Prostate gland (tissue), 2 donors: Measurements from ENCODE around the gene NHLRC2. TPM values are rescaled to one million over a fixed set of nuclear protein-coding genes. Genes with fewer than 3 reads are reported as not detected.
A peak's percentile ranks its signal among the peaks of the same experiment; 100 is the strongest.

Experiments used
- DNase-seq: peaks from one replicate; pipeline ENCODE4 v3.0.0-alpha.2; 2019; ENCODE audit warnings: low spot score
- H3K27ac ChIP-seq, 2 donors: fragments of 200-600 bp; sonication (generic); 2 replicates each; pipeline ENCODE4 v1.5.1; 2017 to 2019
- H3K27me3 ChIP-seq: fragments of 200-600 bp; sonication (generic); replicated peaks from 2 replicates; pipeline ENCODE4 v1.5.1; 2019; ENCODE audit not compliant: insufficient read depth
- H3K36me3 ChIP-seq, 2 donors: fragments of 200-600 bp; sonication (generic); 1 replicate in 1 of 2; 2 replicates in 1 of 2; pipeline versions ENCODE4 v1.5.1 to v1.8.1; 2017 to 2019
- H3K4me1 ChIP-seq: fragments of 200-600 bp; sonication (generic); replicated peaks from 2 replicates; pipeline ENCODE4 v1.5.1; 2019
- H3K4me3 ChIP-seq, 2 donors: fragments of 200-600 bp; sonication (generic); 2 replicates each; pipeline ENCODE4 v1.5.1; 2017 to 2019
- H3K9me3 ChIP-seq: fragments of 200-600 bp; sonication (generic); 2 replicates; pipeline ENCODE4 v1.5.1; 2017
- POLR2A ChIP-seq: fragments of 450-650 bp; IDR thresholded peaks from one replicate; pipeline ENCODE4 v1.6.1; 2016; ENCODE audit warnings: antibody characterized with exemption, mild to moderate bottlenecking
- POLR2AphosphoS5 ChIP-seq: sonication (generic); formaldehyde crosslinking; IDR thresholded peaks from one replicate; pipeline ENCODE4 v1.6.1; 2017; ENCODE audit warnings: antibody characterized with exemption
- WGBS: methylation state at CpG from one replicate; pipeline ENCODE4 v1.1.5; 2018; 5-methylcytosine and 5-hydroxymethylcytosine counted together
- intact Hi-C: fragments of 100-400 bp; cut with DNase I; formaldehyde crosslinking; loops from one replicate; pipeline ENCODE4 v1.14.2; 2022
- total RNA-seq, 2 donors: library from RNA; depleted of rRNA; stranded (reverse); fragments of >200 nt; gene quantifications; one replicate each; pipeline ENCODE4 v1.1.0, GENCODE V29; 2016
- TF ChIP-seq, protein P1 (sequence below), 4 experiments: fragments of 200-600 bp in 2 of 4; fragments of 450-650 bp in 2 of 4; sonication (generic) in 2 of 4; IDR thresholded peaks; 1 replicate in 3 of 4; 2 replicates in 1 of 4; pipeline ENCODE4 v1.5.1; 2016 to 2019; ENCODE audit warnings: antibody characterized with exemption in 4 of 4, mild to moderate bottlenecking in 2 of 4, moderate library complexity in 2 of 4

The NHLRC2 gene
- total RNA-seq, 2 donors from 2014 or later: 49.4 to 89.5 TPM

GRCh38 chr10:113930482-113931057 is 76.1 kb downstream of the NHLRC2 start:
- TF ChIP-seq, protein P1, sequence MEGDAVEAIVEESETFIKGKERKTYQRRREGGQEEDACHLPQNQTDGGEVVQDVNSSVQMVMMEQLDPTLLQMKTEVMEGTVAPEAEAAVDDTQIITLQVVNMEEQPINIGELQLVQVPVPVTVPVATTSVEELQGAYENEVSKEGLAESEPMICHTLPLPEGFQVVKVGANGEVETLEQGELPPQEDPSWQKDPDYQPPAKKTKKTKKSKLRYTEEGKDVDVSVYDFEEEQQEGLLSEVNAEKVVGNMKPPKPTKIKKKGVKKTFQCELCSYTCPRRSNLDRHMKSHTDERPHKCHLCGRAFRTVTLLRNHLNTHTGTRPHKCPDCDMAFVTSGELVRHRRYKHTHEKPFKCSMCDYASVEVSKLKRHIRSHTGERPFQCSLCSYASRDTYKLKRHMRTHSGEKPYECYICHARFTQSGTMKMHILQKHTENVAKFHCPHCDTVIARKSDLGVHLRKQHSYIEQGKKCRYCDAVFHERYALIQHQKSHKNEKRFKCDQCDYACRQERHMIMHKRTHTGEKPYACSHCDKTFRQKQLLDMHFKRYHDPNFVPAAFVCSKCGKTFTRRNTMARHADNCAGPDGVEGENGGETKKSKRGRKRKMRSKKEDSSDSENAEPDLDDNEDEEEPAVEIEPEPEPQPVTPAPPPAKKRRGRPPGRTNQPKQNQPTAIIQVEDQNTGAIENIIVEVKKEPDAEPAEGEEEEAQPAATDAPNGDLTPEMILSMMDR (IDR thresholded peaks at IDR 0.05): no peak
- no peak for TF ChIP-seq POLR2A
- no peak for TF ChIP-seq POLR2AphosphoS5

DNA sequence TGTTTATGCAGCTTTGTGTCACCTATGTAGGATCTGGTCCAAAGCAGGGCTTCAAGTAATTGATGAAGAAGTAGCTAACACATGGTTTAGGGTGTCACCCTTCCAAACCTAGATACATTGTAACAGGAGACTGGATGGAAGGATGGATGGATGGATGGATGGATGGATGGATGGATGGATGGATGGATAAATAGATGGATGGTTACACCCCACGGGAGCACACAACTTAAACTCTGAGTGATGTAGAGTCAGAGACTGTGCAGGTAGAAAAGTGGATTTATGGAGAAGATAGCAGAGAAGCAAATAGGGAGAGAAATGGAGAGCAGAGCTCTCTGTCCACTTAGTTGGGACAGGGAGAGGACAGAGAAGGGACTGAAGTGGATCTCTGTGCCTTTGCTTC is 78.4 kb downstream of the NHLRC2 start:
- no peaks in the 10 kb centered on the region for H3K36me3 ChIP-seq
- H3K4me3 ChIP-seq: no peak overlapping the region
- no peak overlapping the region for H3K27ac ChIP-seq
- WGBS: 91% methylated on average over 1 of the region's 1 CpG
- no peak for DNase-seq
- no peaks in the 10 kb centered on the region for H3K4me1 ChIP-seq
- intact Hi-C loops: no loop called here
- H3K9me3 ChIP-seq: no peaks in the 10 kb centered on the region
- TF ChIP-seq POLR2A (no peak), POLR2AphosphoS5 (no peak)
- TF ChIP-seq, protein P1 (IDR thresholded peaks at IDR 0.05): no peak
- H3K27me3 ChIP-seq: no peaks in the 10 kb centered on the region

More at GRCh38 chr10:113930482-113931057, 76.1 kb downstream of the NHLRC2 start:
- no peaks in the 10 kb centered on the region for H3K4me1 ChIP-seq
- intact Hi-C loops: no loop called here
- H3K9me3 ChIP-seq: no peaks in the 10 kb centered on the region
- no peaks in the 10 kb centered on the region for H3K27me3 ChIP-seq
- no peaks in the 10 kb centered on the region for H3K36me3 ChIP-seq
- no peak for DNase-seq
- no peak overlapping the region for H3K4me3 ChIP-seq
- WGBS: 70% methylated on average over 3 of the region's 3 CpGs
- H3K27ac ChIP-seq: no peak overlapping the region

DNA sequence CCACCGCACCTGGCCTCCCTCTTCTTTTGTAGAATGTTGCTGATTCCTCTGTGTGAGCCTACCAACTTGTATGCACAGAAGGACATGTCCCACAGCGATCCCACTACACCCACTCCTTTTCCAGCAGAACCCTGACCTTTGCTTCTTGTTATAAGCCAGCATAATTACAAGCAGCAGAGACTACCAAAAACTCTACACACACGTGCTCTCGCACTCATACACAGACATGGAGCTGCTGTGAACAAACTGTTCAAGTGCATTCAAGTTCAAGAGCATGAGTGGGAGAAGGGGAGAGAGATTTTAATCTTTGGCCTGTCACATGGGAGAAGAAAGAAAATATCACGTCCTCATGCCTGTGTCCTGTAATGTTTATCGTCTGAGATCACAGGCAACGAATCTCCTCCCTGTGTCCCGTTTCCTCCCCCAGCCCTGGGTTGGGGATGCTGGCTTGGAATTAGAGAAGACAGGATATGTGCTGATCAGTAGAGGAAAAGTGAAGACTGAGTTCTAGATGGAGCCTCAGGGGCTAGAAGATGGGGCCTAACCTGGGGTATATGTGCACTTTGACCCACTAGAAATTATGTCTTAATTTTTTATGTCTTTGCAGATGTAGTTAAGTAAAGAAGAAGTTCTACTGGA is 79.6 kb downstream of the NHLRC2 start:
- intact Hi-C loops: no loop called here
- TF ChIP-seq POLR2AphosphoS5: peak; percentile 42
- TF ChIP-seq, protein P1 (IDR thresholded peaks at IDR 0.05): no peak
- 58% methylated on average over 8 of the region's 8 CpGs for WGBS

DNA sequence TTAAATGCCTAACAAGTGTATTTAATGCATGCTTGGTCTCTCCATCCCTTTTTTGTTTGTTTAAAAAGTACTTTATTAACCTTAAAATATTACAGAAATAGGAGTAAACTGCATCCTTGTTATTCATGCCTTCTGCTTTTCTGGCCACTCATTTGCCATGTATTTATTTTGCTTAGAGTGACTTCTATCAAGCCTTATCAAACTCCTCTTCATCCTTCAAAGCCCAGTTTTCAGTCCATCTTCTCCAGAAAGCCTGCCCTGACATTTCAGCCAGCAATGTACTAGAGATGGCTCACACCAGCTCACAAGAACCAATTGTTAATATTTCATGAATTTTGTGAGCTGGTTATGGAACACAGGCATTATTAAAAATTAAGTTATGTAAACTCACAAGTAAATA is 82.8 kb downstream of the NHLRC2 start:
- Histone ChIP-seq H3K4me1 (no peaks in the 10 kb centered on the region), H3K9me3 (no peaks in the 10 kb centered on the region), H3K4me3 (no peak overlapping the region), H3K36me3 (no peaks in the 10 kb centered on the region), H3K27me3 (no peaks in the 10 kb centered on the region), H3K27ac (no peak overlapping the region)
- no peak for DNase-seq
- TF ChIP-seq, protein P1 (IDR thresholded peaks at IDR 0.05): no peak
- TF ChIP-seq POLR2AphosphoS5: no peak
- no peak for TF ChIP-seq POLR2A
- intact Hi-C loops: no loop called here

More for the DNA sequence above, 79.6 kb downstream of the NHLRC2 start:
- Histone ChIP-seq H3K9me3 (no peaks in the 10 kb centered on the region), H3K4me1 (no peaks in the 10 kb centered on the region), H3K4me3 (no peak overlapping the region), H3K27me3 (no peaks in the 10 kb centered on the region), H3K27ac (peak overlapping the region in 1 of 2 donors; percentile 28), H3K36me3 (no peaks in the 10 kb centered on the region)
- DNase-seq: no peak

GRCh38 chr10:113937756-113938155 is 83.3 kb downstream of the NHLRC2 start:
- no peak for DNase-seq
- intact Hi-C loops: no loop called here
- Histone ChIP-seq H3K4me3 (no peak overlapping the region), H3K27me3 (no peaks in the 10 kb centered on the region), H3K4me1 (no peaks in the 10 kb centered on the region), H3K36me3 (no peaks in the 10 kb centered on the region), H3K9me3 (no peaks in the 10 kb centered on the region), H3K27ac (no peak overlapping the region)
- TF ChIP-seq POLR2AphosphoS5: no peak
- TF ChIP-seq, protein P1 (IDR thresholded peaks at IDR 0.05): no peak
- no peak for TF ChIP-seq POLR2A
- 61% methylated on average over 7 of the region's 7 CpGs for WGBS
